K562 (cell line): ENCODE results near the gene HNRNPF. TPM values are rescaled to one million over a fixed set of nuclear protein-coding genes. Genes with fewer than 3 reads are reported as not detected.

ENCODE experiments used
- CBX5 ChIP-seq: IDR thresholded peaks from 2 replicates; pipeline ENCODE4 v1.6.1; 2014; ENCODE audit warnings: low read depth, borderline replicate concordance
- CREB3L1 ChIP-seq: fragments of 450-650 bp; IDR thresholded peaks from 2 replicates; pipeline ENCODE4 v1.6.1; 2014; ENCODE audit warnings: low read depth, mild to moderate bottlenecking, moderate library complexity, borderline replicate concordance
- FOXK2 ChIP-seq, 2 experiments: fragments of 450-650 bp; IDR thresholded peaks in 1 of 2; conservative IDR thresholded peaks in 1 of 2; 2 replicates each; pipeline ENCODE4 v1.6.1; 2016; ENCODE audit warnings: low read depth in 2 of 2, mild to moderate bottlenecking in 1 of 2
- GABPB1 ChIP-seq: sonication (generic); formaldehyde crosslinking; IDR thresholded peaks from 2 replicates; pipeline ENCODE4 v1.8.0; 2022; ENCODE audit warnings: mild to moderate bottlenecking, missing genetic modification reagents
- GTF2F1 ChIP-seq: IDR thresholded peaks from 2 replicates; pipeline ENCODE4 v1.6.1; 2011; ENCODE audit warnings: low read depth, low read length, improper control_type of control experiment
- MAZ ChIP-seq, 2 experiments: fragments of 450-650 bp in 1 of 2; sonication (generic) in 1 of 2; formaldehyde crosslinking; IDR thresholded peaks in 1 of 2; conservative IDR thresholded peaks in 1 of 2; 2 replicates each; pipeline versions ENCODE4 v1.4.0 to v1.5.0; 2020; ENCODE audit warnings: mild to moderate bottlenecking in 1 of 2, missing genetic modification reagents in 1 of 2
- ZNF217 ChIP-seq: sonication (generic); formaldehyde crosslinking; IDR thresholded peaks from 2 replicates; pipeline ENCODE4 v1.8.0; 2022; ENCODE audit warnings: mild to moderate bottlenecking, missing genetic modification reagents
- ZNF740 ChIP-seq, 3 experiments: fragments of 200-800 bp in 1 of 3; sonication (Bioruptor generic) in 1 of 3; sonication (generic) in 1 of 3; formaldehyde crosslinking in 1 of 3; IDR thresholded peaks; 2 replicates each; pipeline versions ENCODE4 v1.6.1 to v1.8.0; 2016 to 2022; ENCODE audit warnings: mild to moderate bottlenecking in 2 of 3, missing compliant biosample characterization in 2 of 3, missing genetic modification characterization in 2 of 3, missing genetic modification reagents in 1 of 3
- polyA plus RNA-seq, 8 experiments: library from polyadenylated mRNA; depleted of rRNA in 4 of 8; stranded (reverse) in 5 of 8; unstranded in 3 of 8; fragments of >200 nt; fragmentation: Nextera tagmentation in 2 of 8; fragmentation: Illumina TruSeq in 1 of 8; extraction: Ambion mirVana in 2 of 8; extraction: Trizol in 1 of 8; gene quantifications; 2 replicates each; pipeline versions ENCODE4 v1.2.1 to v1.2.3, GENCODE V29; 2011 to 2014; ENCODE audit warnings: inconsistent platforms in 1 of 8, missing spikeins in 1 of 8
- total RNA-seq, 7 experiments: library from RNA; depleted of rRNA in 6 of 7; stranded (reverse); fragments of >200 nt in 6 of 7; fragmentation: Illumina TruSeq in 2 of 7; extraction: Trizol in 2 of 7; gene quantifications; 2 replicates each; pipeline versions ENCODE4 v1.2.1 to v1.2.3, GENCODE V29; 2011 to 2021; ENCODE audit warnings: low replicate concordance in 1 of 7

The HNRNPF gene
- total and polyA plus RNA-seq, 9 of the 15 experiments (the other 6 are each of a cell fraction or from before 2014, with no cell fraction given) = 192 to 489 (median 416) TPM

GRCh38 chr10:43396928-43397624, 11.9 kb downstream of the HNRNPF start (continued):
- TF ChIP-seq ZNF740 (CRISPR knock-in tag; IDR thresholded peaks at IDR 0.05) = peak; percentile 97
- peak in 1 of 2 experiments; percentile 98; a peak in 2 of 4 replicates for TF ChIP-seq ZNF740 (tag; IDR thresholded peaks at IDR 0.05)
- peak; percentile 78 for TF ChIP-seq CREB3L1
- TF ChIP-seq FOXK2 (conservative IDR thresholded peaks at IDR 0.05 in 1 of 2, IDR thresholded peaks at IDR 0.05 in 1 of 2; ENCODE audit: low read depth in 2 of 2) = peak; percentile 27 to 67
- TF ChIP-seq GABPB1 (CRISPR knock-in tag) = peak; percentile 87
- TF ChIP-seq MAZ (CRISPR knock-in tag; conservative IDR thresholded peaks at IDR 0.05 in 1 of 2, IDR thresholded peaks at IDR 0.05 in 1 of 2) = peak; percentile 81 to 91
- TF ChIP-seq ZNF217 (CRISPR knock-in tag) = peak; percentile 95
- peak; percentile 81 for TF ChIP-seq GTF2F1
- TF ChIP-seq CBX5 = no peak
